SH-SY5Y (cell line): ENCODE measurements around the gene DLGAP4.

ENCODE experiments used
- GATA2 ChIP-seq: IDR thresholded peaks from 2 replicates; pipeline ENCODE4 v1.6.1; 2011; ENCODE audit warnings: mild to moderate bottlenecking, low read depth, low read length
- GATA3 ChIP-seq: IDR thresholded peaks from 2 replicates; pipeline ENCODE4 v1.6.1; 2011; ENCODE audit warnings: low read depth, mild to moderate bottlenecking, low read length, moderate library complexity

The DLGAP4 gene

GRCh38 chr20:36562724-36563123, 256.6 kb downstream of the DLGAP4 start:
- TF ChIP-seq GATA3 (no peak), GATA2 (no peak)

DNA sequence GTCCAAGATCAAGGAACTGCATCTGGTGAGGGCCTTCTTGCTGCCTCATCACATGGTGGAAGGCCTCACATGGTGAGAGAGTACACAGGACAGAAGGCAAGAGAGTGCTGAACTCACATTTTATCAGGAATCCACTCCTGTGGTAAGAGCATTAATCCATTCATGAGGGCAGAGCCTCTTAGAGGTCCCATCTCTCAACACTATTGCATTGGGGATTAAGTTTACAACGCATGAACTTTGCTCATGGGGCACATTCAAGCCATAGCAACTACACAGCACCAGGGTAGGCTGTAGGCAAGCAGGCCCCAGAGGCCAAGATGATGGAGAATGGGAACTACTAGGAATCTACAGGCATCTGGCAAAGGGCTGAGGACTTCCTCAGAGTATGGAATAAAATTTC, 257.2 kb downstream of the DLGAP4 start:
- no peak for TF ChIP-seq GATA2
- no peak for TF ChIP-seq GATA3

GRCh38 chr20:36565520-36565919, 259.4 kb downstream of the DLGAP4 start:
- TF ChIP-seq GATA3 (no peak), GATA2 (no peak)

GRCh38 chr20:36569847-36570429, 263.8 kb downstream of the DLGAP4 start:
- no peak for TF ChIP-seq GATA2
- no peak for TF ChIP-seq GATA3

GRCh38 chr20:36571564-36572504, 265.7 kb downstream of the DLGAP4 start:
- TF ChIP-seq GATA3 (no peak), GATA2 (no peak)

GRCh38 chr20:36572701-36573102, 266.6 kb downstream of the DLGAP4 start:
- no peak for TF ChIP-seq GATA2
- TF ChIP-seq GATA3 = no peak

GRCh38 chr20:36573103-36573797, 267.1 kb downstream of the DLGAP4 start, which contains the start of gene TGIF2:
Gene TGIF2 (plus strand): TSS chr20:36573597. CDS start chr20:36578775, 5,178 bp downstream.
- TF ChIP-seq GATA2 (no peak), GATA3 (no peak)

- no peak for TF ChIP-seq GATA3
These were observed 267.7 kb downstream of the DLGAP4 start for GRCh38 chr20:36573798-36574365.

DNA sequence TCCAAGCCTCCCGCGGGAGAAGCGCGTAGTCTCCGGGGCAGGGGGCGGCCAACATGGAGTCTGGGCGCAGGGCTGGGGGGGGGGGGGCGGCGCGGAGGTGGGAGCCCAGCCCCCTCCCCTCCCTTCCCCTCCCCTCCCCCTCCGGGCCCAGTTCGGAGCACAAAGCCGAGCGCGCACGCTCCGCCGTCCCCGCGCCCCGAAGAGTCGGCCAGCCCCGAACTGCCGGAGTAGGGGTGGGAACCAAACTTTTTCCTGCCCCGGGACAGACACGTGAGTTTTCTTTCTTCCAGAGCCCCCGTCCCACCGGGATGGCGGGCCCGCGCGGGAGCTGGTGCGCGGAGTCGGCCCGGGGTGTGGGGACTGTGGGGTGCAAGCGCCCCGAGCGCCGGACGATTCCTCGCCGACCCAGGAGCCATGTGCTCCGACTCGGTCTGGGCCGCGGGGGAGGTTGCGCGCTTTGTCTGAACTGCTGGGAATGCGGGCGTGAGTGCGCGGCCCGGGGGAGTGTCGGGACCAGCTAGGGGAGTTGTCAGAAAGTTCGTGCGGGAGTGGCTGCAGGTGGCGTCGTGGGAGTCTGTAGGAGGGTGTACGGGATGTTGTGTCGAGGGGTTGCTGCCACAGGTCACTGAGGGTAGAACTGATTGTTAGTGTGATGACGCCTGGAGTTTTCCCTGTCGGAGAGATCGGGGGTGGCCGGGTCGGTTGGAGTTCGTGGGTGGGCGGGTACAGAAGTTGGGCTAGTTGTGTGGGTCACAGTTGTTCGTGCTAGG, 268.4 kb downstream of the DLGAP4 start:
- no peak for TF ChIP-seq GATA2
- no peak for TF ChIP-seq GATA3

DNA sequence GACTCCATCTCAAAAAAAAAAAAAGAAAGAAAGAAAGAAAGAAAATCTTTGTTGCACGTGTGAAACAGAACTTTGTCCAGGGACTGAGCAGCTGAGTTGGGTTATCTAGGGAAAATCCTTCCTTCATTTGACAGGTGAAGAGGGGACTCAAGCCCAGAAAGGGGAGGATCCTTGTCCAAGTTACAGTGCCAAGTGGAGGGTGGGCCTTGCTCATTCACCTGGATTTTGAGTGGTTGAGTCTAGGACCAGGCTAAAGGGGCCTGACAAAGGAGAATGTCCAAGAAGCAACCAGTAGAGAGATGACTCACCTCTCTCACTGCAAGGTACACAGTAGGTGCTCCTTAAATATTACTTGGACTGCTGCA, 269.9 kb downstream of the DLGAP4 start:
- TF ChIP-seq GATA2 (no peak), GATA3 (no peak)
